IPS DF 6.9 (cell line): ENCODE results near the gene SH3GL1.

Source experiments
- DNase-seq: peaks from one replicate; pipeline ENCODE4 v3.0.0-alpha.2; 2013; ENCODE audit warnings: low read depth, low spot score
- H3K27ac ChIP-seq: one replicate; pipeline ENCODE4 v1.5.1; 2013; ENCODE audit warnings: low read length, control low read depth
- H3K27me3 ChIP-seq: 2 replicates; pipeline ENCODE4 v1.6.1; 2013; ENCODE audit warnings: mild to moderate bottlenecking, low read length; ENCODE audit not compliant: control insufficient read depth, insufficient read depth
- H3K36me3 ChIP-seq: 2 replicates; pipeline ENCODE4 v1.6.1; 2013; ENCODE audit warnings: low read length; ENCODE audit not compliant: control insufficient read depth, insufficient read depth
- H3K4me1 ChIP-seq: 2 replicates; pipeline ENCODE4 v1.6.1; 2013; ENCODE audit warnings: low read length; ENCODE audit not compliant: control insufficient read depth, insufficient read depth
- H3K4me3 ChIP-seq: 2 replicates; pipeline ENCODE4 v1.5.1; 2013; ENCODE audit warnings: mild to moderate bottlenecking, low read length
- H3K9me3 ChIP-seq: 2 replicates; pipeline ENCODE4 v1.6.1; 2013; ENCODE audit warnings: low read length, inconsistent platforms; ENCODE audit not compliant: control insufficient read depth, insufficient read depth
- WGBS: extraction: QIAGEN DNeasy Blood & Tissue Kit; methylation state at CpG from one replicate; pipeline ENCODE4 v1.1.7; 2013; ENCODE audit warnings: mixed read lengths, missing lambda C conversion rate; ENCODE audit not compliant: insufficient read length, insufficient coverage; 5-methylcytosine and 5-hydroxymethylcytosine counted together

Gene SH3GL1

DNA sequence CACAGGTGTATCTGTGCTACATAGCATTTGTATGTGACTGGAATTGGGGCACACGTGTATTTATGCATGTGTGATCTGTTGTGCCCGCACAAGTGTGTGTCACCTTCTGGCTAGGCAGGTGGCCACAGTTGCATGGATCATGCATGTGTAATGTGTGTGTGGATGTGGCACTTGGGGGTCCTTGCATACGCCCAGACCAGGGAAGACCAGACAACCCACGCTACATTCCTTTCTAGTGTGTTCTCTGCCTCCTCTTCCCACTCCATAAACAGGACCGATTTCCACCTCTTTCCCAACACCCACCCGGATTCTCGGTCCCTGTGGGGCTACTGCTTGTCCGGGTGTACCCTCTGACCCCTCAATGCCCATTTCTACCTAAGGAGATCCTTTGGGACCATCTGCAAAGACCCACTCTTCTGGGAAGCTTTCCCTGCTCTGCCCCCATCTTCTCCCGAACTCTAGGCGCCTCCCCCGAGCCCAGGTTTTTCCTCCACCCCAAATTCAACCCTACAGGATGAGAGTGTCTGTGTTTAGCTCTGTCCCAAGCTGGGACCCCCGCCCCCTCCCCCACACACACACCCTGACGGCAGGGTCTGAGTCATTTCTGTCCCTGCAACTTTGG, 74.0 kb downstream of the SH3GL1 start:
- peaks cover 3% of the 10 kb centered on the region; the same call in 1 of the 2 replicates for H3K36me3 ChIP-seq
- no peak for DNase-seq
- no peaks in the 10 kb centered on the region for H3K27me3 ChIP-seq
- H3K27ac ChIP-seq = no peak overlapping the region
- no CpG with 5 or more reads among the region's 13 CpGs for WGBS
- peak overlapping the region; percentile 49; the same call in 1 of the 2 replicates for H3K4me3 ChIP-seq
- peaks cover 4% of the 10 kb centered on the region; the same call in 1 of the 2 replicates for H3K4me1 ChIP-seq
- H3K9me3 ChIP-seq = no peaks in the 10 kb centered on the region

DNA sequence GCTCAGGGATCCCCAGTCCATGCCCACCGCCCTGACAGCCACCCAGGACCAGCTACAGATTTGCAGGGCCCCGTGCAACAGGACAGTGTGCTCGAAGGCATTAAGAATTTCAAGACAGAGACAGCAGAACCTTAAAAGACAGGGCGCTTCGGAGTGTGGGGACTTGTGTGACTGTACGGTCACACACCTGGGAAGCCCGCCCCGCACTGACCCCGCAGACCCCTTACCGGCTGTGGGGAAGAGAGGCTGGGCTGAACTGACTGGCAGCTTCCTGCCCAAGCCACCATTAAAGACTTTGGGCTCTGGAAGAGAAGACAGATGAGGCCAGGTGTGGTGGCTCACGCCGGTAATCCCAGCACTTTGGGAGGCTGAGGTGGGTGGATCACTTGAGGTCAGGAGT, 76.1 kb downstream of the SH3GL1 start:
- no CpG with 5 or more reads among the region's 12 CpGs for WGBS
- Histone ChIP-seq H3K27ac (no peak overlapping the region), H3K4me1 (peaks cover 3% of the 10 kb centered on the region; the same call in 1 of the 2 replicates), H3K27me3 (no peaks in the 10 kb centered on the region), H3K36me3 (peaks cover 3% of the 10 kb centered on the region; the same call in 1 of the 2 replicates), H3K4me3 (no peak overlapping the region), H3K9me3 (peaks cover 3% of the 10 kb centered on the region; the same call in 1 of the 2 replicates)
- no peak for DNase-seq

DNA sequence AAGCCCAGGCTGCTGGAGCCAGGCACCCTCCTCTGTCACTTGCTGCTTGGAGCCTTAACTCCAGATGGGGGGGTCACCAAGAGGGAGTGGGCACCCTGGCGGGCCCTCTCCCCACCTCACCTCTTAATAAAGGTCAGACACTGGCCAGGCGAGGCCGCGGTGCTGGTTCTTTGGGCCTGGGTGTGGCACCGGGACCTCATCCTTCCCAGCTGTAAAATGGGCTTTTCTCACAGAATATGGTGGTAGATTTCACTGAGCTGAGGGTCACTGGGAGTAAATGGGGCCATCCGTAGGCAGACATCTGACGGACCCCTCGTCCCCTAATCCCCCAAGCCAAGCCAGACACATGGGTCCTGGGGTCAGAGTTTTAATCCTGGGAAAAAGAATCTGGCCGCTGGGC, 76.7 kb downstream of the SH3GL1 start:
- Histone ChIP-seq H3K36me3 (peaks cover 6% of the 10 kb centered on the region), H3K4me1 (0 out of 2 replicates have a peak, but pooled peaks cover 2% of the 10 kb centered on the region), H3K27me3 (no peaks in the 10 kb centered on the region), H3K4me3 (no peak overlapping the region), H3K27ac (no peak overlapping the region), H3K9me3 (peaks cover 3% of the 10 kb centered on the region; the same call in 1 of the 2 replicates)
- DNase-seq = no peak
- no CpG with 5 or more reads among the region's 9 CpGs for WGBS

DNA sequence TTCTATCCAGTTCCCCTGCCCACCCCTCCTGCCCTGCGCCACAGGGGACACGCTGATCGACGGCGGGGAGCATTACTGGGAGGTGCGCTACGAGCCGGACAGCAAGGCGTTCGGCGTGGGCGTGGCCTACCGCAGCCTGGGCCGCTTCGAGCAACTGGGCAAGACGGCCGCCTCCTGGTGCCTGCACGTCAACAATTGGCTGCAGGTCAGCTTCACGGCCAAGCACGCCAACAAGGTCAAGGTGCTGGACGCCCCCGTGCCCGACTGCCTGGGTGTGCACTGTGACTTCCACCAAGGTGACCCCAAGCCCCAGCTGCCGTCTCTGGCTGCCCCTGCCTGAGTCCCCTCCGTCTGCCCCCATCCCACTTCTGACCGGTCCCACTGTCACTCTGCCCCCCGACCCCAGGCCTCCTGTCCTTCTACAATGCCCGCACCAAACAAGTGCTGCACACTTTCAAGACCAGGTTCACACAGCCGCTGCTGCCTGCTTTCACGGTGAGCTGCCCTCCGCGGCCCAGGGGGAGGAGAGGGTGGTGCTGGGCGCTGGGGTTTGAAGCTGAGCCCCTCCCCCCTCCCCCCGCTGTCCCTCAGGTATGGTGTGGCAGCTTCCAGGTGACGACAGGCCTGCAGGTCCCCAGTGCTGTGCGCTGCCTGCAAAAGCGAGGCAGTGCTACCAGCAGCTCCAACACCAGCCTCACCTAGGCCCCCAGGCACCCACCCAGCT, 77.2 kb downstream of the SH3GL1 start:
- WGBS = no CpG with 5 or more reads among the region's 37 CpGs
- Histone ChIP-seq H3K9me3 (peaks cover 3% of the 10 kb centered on the region; the same call in 1 of the 2 replicates), H3K27ac (no peak overlapping the region), H3K27me3 (no peaks in the 10 kb centered on the region), H3K4me3 (no peak overlapping the region), H3K4me1 (0 out of 2 replicates have a peak, but pooled peaks cover 2% of the 10 kb centered on the region), H3K36me3 (peaks cover 10% of the 10 kb centered on the region)
- DNase-seq = no peak

DNA sequence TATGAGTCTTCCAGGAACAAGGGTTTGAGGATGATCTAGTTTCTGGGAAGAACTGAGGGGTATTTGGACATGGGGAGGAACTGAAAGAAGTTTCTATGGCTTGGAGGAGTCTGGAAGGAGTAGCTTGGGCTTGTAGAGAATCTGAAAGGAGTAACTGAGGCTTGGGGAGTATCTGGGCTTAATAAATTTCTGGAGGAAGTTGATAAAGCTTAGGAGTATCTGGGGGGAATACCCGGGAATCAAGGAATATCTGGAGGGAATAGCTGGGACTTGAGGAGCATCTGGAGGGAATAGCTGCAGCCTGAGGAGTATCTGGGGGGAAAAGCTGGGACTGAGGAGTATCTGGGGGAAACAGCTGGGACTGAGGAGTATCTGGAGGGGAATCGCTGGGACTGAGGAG, 79.9 kb downstream of the SH3GL1 start:
- peaks cover 16% of the 10 kb centered on the region for H3K36me3 ChIP-seq
- peaks cover 3% of the 10 kb centered on the region; the same call in 1 of the 2 replicates for H3K9me3 ChIP-seq
- no peak overlapping the region for H3K27ac ChIP-seq
- no peaks in the 10 kb centered on the region for H3K4me1 ChIP-seq
- no peak overlapping the region for H3K4me3 ChIP-seq
- no CpG with 5 or more reads among the region's 2 CpGs for WGBS
- no peaks in the 10 kb centered on the region for H3K27me3 ChIP-seq
- no peak for DNase-seq

DNA sequence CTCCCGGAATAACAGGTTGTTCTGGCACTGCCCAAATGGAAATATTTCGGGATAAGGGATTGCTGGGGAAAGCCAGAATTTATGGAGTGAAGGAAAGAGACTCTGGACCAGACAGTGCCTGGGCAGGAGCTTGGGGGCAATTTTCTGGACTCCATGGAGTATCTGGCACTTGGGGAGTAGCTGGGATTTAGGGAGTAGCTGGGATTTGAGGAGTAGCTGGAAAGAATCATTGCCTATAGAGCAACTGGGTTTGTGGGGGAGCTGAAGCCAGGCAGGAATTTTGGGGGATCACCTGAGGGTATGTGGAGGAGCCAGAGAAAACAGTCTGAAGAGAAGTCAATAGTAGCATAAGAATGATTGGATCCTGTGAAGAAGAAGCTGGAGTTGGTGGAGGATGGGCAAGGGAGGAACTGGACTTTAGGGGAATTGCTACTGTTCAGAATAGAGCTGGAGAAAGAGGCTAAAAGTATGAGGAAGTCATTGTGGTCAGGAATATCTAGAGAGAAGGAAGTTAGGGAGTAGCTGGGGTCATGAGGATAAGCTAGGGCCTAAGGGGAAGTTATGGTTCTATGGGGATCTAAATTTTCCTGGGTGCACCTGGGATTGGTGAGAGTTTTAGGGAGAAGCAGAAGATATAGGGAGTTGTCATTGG, 81.2 kb downstream of the SH3GL1 start:
- H3K9me3 ChIP-seq = peaks cover 3% of the 10 kb centered on the region; the same call in 1 of the 2 replicates
- WGBS = no CpG with 5 or more reads among the region's 2 CpGs

DNA sequence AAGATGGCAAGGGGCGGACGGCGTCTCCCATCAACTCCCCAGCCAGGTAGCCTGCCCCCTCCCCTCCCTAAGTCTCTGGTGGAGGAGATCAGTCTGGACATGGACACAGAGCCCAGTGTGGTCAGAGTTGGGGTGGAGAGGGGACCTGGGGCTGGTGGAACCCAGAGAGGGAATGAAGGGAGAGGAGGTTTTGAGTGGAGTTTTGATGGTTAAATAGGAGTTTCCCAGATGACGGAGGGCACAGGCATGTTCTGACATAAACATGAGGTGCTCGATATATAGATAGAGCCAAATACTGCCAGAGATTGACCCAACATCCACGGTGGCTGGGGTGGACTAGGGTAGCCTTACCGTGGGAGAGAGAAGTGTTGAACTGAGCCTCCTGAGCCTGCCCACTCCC, 81.9 kb downstream of the SH3GL1 start:
- no peak for DNase-seq
- Histone ChIP-seq H3K4me3 (no peak overlapping the region), H3K9me3 (peaks cover 3% of the 10 kb centered on the region; the same call in 1 of the 2 replicates), H3K36me3 (peaks cover 16% of the 10 kb centered on the region), H3K4me1 (no peaks in the 10 kb centered on the region), H3K27me3 (no peaks in the 10 kb centered on the region), H3K27ac (no peak overlapping the region)
- no CpG with 5 or more reads among the region's 7 CpGs for WGBS

More for the DNA sequence above, 81.2 kb downstream of the SH3GL1 start:
- Histone ChIP-seq H3K27me3 (no peaks in the 10 kb centered on the region), H3K4me3 (no peak overlapping the region), H3K36me3 (peaks cover 16% of the 10 kb centered on the region), H3K27ac (no peak overlapping the region), H3K4me1 (no peaks in the 10 kb centered on the region)
- no peak for DNase-seq

DNA sequence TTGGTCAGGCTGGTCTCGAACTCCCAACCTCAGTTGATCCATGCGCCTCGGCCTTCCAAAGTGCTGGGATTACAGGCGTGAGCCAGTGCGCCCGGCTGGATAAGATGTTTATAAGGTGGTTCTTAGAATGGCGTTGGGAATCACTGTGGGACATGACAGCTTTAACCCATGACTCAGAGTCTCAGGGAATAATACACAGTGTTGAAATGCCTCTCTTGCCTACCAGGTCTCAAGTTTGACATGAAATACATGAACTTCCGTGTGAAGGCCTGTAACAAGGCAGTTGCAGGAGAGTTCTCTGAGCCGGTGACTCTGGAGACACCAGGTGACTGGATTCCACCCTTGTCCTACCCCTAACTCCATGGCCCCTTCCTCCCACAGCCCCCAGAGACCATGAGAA, 83.4 kb downstream of the SH3GL1 start:
- H3K36me3 ChIP-seq = peaks cover 13% of the 10 kb centered on the region; the same call in 1 of the 2 replicates
- DNase-seq = no peak
- no CpG with 5 or more reads among the region's 9 CpGs for WGBS

DNA sequence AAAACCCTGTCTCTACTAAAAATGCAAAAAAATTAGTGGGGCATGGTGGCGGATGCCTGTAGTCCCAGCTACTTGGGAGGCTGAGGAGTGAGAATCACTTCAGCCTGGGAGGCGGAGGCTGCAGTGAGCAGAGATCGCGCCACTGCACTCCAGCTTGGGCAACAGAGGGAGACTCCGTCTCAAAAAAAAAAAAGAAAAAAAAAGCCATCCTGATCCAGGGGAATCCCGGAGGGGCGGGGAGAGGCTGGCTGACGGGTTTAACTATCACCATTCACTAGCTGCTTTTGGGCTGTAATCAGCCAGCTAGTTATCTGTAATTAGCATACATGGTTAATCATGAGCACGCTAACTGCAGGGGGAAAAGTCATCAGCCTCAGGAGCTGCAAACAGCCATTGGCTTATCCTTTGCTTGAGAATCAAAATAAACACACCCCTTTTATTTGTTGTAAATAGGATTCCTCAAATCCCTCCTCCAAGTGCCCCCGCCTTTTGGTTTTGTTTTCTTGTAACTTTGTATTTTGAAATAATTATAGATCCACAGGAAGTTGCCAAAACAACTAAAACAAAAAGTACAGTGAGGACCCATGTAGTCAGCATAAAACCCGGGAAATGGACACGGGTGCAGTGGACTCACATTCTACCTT, 86.4 kb downstream of the SH3GL1 start:
- H3K27me3 ChIP-seq = no peaks in the 10 kb centered on the region
- no peak for DNase-seq
- no CpG with 5 or more reads among the region's 12 CpGs for WGBS
- H3K4me1 ChIP-seq = no peaks in the 10 kb centered on the region
- no peak overlapping the region for H3K4me3 ChIP-seq
- no peaks in the 10 kb centered on the region for H3K9me3 ChIP-seq
- no peak overlapping the region for H3K27ac ChIP-seq
- peaks cover 23% of the 10 kb centered on the region; the same call in 1 of the 2 replicates for H3K36me3 ChIP-seq

More for the DNA sequence above, 83.4 kb downstream of the SH3GL1 start:
- Histone ChIP-seq H3K9me3 (peaks cover 3% of the 10 kb centered on the region; the same call in 1 of the 2 replicates), H3K27ac (no peak overlapping the region), H3K27me3 (no peaks in the 10 kb centered on the region), H3K4me3 (no peak overlapping the region), H3K4me1 (no peaks in the 10 kb centered on the region)
